ENCODE results near the gene C16orf78. TPM values are rescaled to one million over a fixed set of nuclear protein-coding genes. Genes with fewer than 3 reads are reported as not detected.

Gene C16orf78
- total and polyA plus RNA-seq, 2 donors (not counting 1 experiment from before 2014, with no cell fraction given), result not detected

GRCh38 chr16:49352892-49353291 is 20.7 kb upstream of the C16orf78 start:
- POLR2A ChIA-PET, result no interaction called here
- Mint-ChIP-seq H3K4me1 (no peaks in the 10 kb centered on the region), H3K9me3 (ENCODE audit: insufficient read depth) (no peaks in the 10 kb centered on the region), H3K27ac (no peak overlapping the region), H3K27me3 (peaks cover 50% of the 10 kb centered on the region), H3K4me3 (no peak overlapping the region)
- H3K36me3 ChIP-seq (replicated peaks in 1 of 2; ENCODE audit: control extremely low read depth in 1 of 2, control insufficient read depth in 1 of 2, extremely low read depth in 1 of 2, insufficient read depth in 2 of 2, low read length in 1 of 2), result no peaks in the 10 kb centered on the region
- no CpG with 5 or more reads among the region's 4 CpGs for WGBS (ENCODE audit: insufficient coverage)
- no peak overlapping the region for H2AFZ ChIP-seq (ENCODE audit: insufficient read depth, low read depth, low read length, poor library complexity, severe bottlenecking)
- DNase-seq (no peak), ATAC-seq (ENCODE audit: low read depth) (no peak)
- no peak overlapping the region for H3K27ac ChIP-seq (ENCODE audit: low read length in 2 of 2)
- CTCF ChIA-PET, result interaction anchor here (1.0 kb wide), 1 partner anchor 31 kb away, joined by 3 read pairs; no protein-coding TSS in a partner anchor
- peaks cover 0 to 8% (median 1%) of the 10 kb centered on the region in 4 experiments for H3K27me3 ChIP-seq (replicated peaks in 1 of 4; ENCODE audit: control extremely low read depth in 1 of 4, control insufficient read depth in 3 of 4, insufficient read depth in 4 of 4, low read length in 3 of 4)
- no peaks in the 10 kb centered on the region for H3K4me1 ChIP-seq (ENCODE audit: control insufficient read depth in 2 of 2, insufficient read depth in 2 of 2, low read length in 2 of 2)
- H3K4me3 ChIP-seq (ENCODE audit: control extremely low read depth in 1 of 5, extremely low read depth in 1 of 5, insufficient read depth in 1 of 5, low read depth in 2 of 5, low read length in 4 of 5), result no peak overlapping the region
- intact Hi-C loops (cut with micrococcal nuclease), result loop anchor here (5.0 kb wide), 1 partner anchor 666 kb away; no protein-coding TSS in a partner anchor
- peaks cover 0 to 4% (median 0%) of the 10 kb centered on the region in 3 donors for H3K9me3 ChIP-seq (ENCODE audit: control extremely low read depth in 1 of 3, control insufficient read depth in 2 of 3, insufficient read depth in 1 of 3, low read length in 2 of 3)
- no peaks in the 10 kb centered on the region for H4K20me1 ChIP-seq (ENCODE audit: control insufficient read depth, insufficient read depth, low read length, poor library complexity, severe bottlenecking)
- no peak overlapping the region for H3K4me2 ChIP-seq (replicated peaks; ENCODE audit: low read depth, low read length, poor library complexity, severe bottlenecking)
- no peak overlapping the region for H3K9ac ChIP-seq (ENCODE audit: low read length)
- TF ChIP-seq CTCF (IDR thresholded peaks at IDR 0.05) (no peak), EZH2 (IDR thresholded peaks at IDR 0.05; ENCODE audit: borderline replicate concordance, insufficient read depth, low read depth, low read length, poor library complexity, severe bottlenecking) (no peak)
- H3K79me2 ChIP-seq (ENCODE audit: control insufficient read depth, insufficient read depth, low read length), result no peaks in the 10 kb centered on the region

GRCh38 chr16:49353680-49354079 is 19.9 kb upstream of the C16orf78 start:
- Mint-ChIP-seq H3K27ac (no peak overlapping the region), H3K27me3 (peaks cover 51% of the 10 kb centered on the region), H3K4me3 (no peak overlapping the region), H3K4me1 (no peaks in the 10 kb centered on the region), H3K9me3 (ENCODE audit: insufficient read depth) (no peaks in the 10 kb centered on the region)
- Histone ChIP-seq H2AFZ (ENCODE audit: insufficient read depth, low read depth, low read length, poor library complexity, severe bottlenecking) (no peak overlapping the region), H3K27ac (ENCODE audit: low read length in 2 of 2) (no peak overlapping the region), H3K4me3 (ENCODE audit: control extremely low read depth in 1 of 5, extremely low read depth in 1 of 5, insufficient read depth in 1 of 5, low read depth in 2 of 5, low read length in 4 of 5) (no peak overlapping the region), H4K20me1 (ENCODE audit: control insufficient read depth, insufficient read depth, low read length, poor library complexity, severe bottlenecking) (no peaks in the 10 kb centered on the region), H3K27me3 (replicated peaks in 1 of 4; ENCODE audit: control extremely low read depth in 1 of 4, control insufficient read depth in 3 of 4, insufficient read depth in 4 of 4, low read length in 3 of 4) (peaks cover 0 to 8% (median 1%) of the 10 kb centered on the region in 4 experiments), H3K9me3 (ENCODE audit: control extremely low read depth in 1 of 3, control insufficient read depth in 2 of 3, insufficient read depth in 1 of 3, low read length in 2 of 3) (peaks cover 0 to 4% (median 0%) of the 10 kb centered on the region in 3 donors), H3K79me2 (ENCODE audit: control insufficient read depth, insufficient read depth, low read length) (no peaks in the 10 kb centered on the region), H3K9ac (ENCODE audit: low read length) (no peak overlapping the region), H3K4me2 (replicated peaks; ENCODE audit: low read depth, low read length, poor library complexity, severe bottlenecking) (no peak overlapping the region), H3K4me1 (ENCODE audit: control insufficient read depth in 2 of 2, insufficient read depth in 2 of 2, low read length in 2 of 2) (no peaks in the 10 kb centered on the region), H3K36me3 (replicated peaks in 1 of 2; ENCODE audit: control extremely low read depth in 1 of 2, control insufficient read depth in 1 of 2, extremely low read depth in 1 of 2, insufficient read depth in 2 of 2, low read length in 1 of 2) (no peaks in the 10 kb centered on the region)
- CTCF ChIA-PET, result no interaction called here
- DNase-seq, result no peak
- no peak for TF ChIP-seq EZH2 (IDR thresholded peaks at IDR 0.05; ENCODE audit: borderline replicate concordance, insufficient read depth, low read depth, low read length, poor library complexity, severe bottlenecking)
- no peak for TF ChIP-seq CTCF (IDR thresholded peaks at IDR 0.05)
- intact Hi-C loops (cut with micrococcal nuclease), result loop anchor here (5.0 kb wide), 1 partner anchor 666 kb away; no protein-coding TSS in a partner anchor
- WGBS (ENCODE audit: insufficient coverage), result 72% methylated on average over 5 of the region's 5 CpGs
- POLR2A ChIA-PET, result no interaction called here
- ATAC-seq (ENCODE audit: low read depth), result no peak

All from B cell (primary cell).